Chondrocyte (in vitro differentiated cells): ENCODE results near the gene JAM3. TPM values are rescaled to one million over a fixed set of nuclear protein-coding genes. Genes with fewer than 3 reads are reported as not detected.

ENCODE experiments used
- DNase-seq: peaks from one replicate; pipeline ENCODE4 v3.0.0; 2021; ENCODE audit warnings: mixed read lengths, low spot score
- H3K27ac Mint-ChIP-seq: one replicate; pipeline ENCODE4 v1.8.0; 2021; ENCODE audit warnings: mild to moderate bottlenecking, moderate library complexity, mixed read lengths; ENCODE audit not compliant: unreplicated experiment
- H3K27me3 Mint-ChIP-seq: 2 replicates; pipeline ENCODE4 v1.8.0; 2021; ENCODE audit warnings: low read depth, mixed read lengths
- H3K36me3 Mint-ChIP-seq: 2 replicates; pipeline ENCODE4 v1.8.0; 2021; ENCODE audit warnings: low read depth, mixed read lengths
- H3K4me1 Mint-ChIP-seq: 2 replicates; pipeline ENCODE4 v1.8.0; 2021; ENCODE audit warnings: low read depth, mild to moderate bottlenecking, mixed read lengths
- H3K4me3 Mint-ChIP-seq: one replicate; pipeline ENCODE4 v1.8.0; 2021; ENCODE audit warnings: mild to moderate bottlenecking, moderate library complexity, mixed read lengths; ENCODE audit not compliant: unreplicated experiment
- H3K9me3 Mint-ChIP-seq: 2 replicates; pipeline ENCODE4 v1.8.0; 2021; ENCODE audit warnings: low read depth, mixed read lengths
- CTCF ChIP-seq: fragments of 200-600 bp; sonication (generic); IDR thresholded peaks from 2 replicates; pipeline ENCODE4 v1.5.0; 2021; ENCODE audit warnings: antibody characterized with exemption, mild to moderate bottlenecking, moderate library complexity
- total RNA-seq: library from RNA; stranded (reverse); gene quantifications from 3 replicates; pipeline ENCODE4 v1.2.1, GENCODE V29; 2021

The JAM3 gene
- total RNA-seq, 1 donor from 2014 or later = 105 TPM

- Mint-ChIP-seq H3K4me3 (no peak overlapping the region), H3K4me1 (peaks cover 60% of the 10 kb centered on the region), H3K9me3 (no peaks in the 10 kb centered on the region), H3K27ac (no peak overlapping the region), H3K27me3 (peaks cover under 1% of the 10 kb centered on the region), H3K36me3 (no peaks in the 10 kb centered on the region)
- peak; percentile 68 for DNase-seq
- TF ChIP-seq CTCF = no peak
Observed at GRCh38 chr11:134043821-134044420, 25.0 kb upstream of the JAM3 start.

- H3K36me3 Mint-ChIP-seq = no peaks in the 10 kb centered on the region
- no peak overlapping the region for H3K4me3 Mint-ChIP-seq
- no peak overlapping the region for H3K27ac Mint-ChIP-seq
- peaks cover 2% of the 10 kb centered on the region for H3K27me3 Mint-ChIP-seq
- DNase-seq = peak; percentile 46
- no peaks in the 10 kb centered on the region for H3K9me3 Mint-ChIP-seq
- no peak for TF ChIP-seq CTCF
- H3K4me1 Mint-ChIP-seq = peaks cover 52% of the 10 kb centered on the region
Observed at GRCh38 chr11:134044514-134045284, 24.2 kb upstream of the JAM3 start.

- Mint-ChIP-seq H3K9me3 (no peaks in the 10 kb centered on the region), H3K4me1 (peaks cover 48% of the 10 kb centered on the region), H3K36me3 (no peaks in the 10 kb centered on the region), H3K27me3 (peaks cover 2% of the 10 kb centered on the region), H3K27ac (no peak overlapping the region), H3K4me3 (no peak overlapping the region)
- TF ChIP-seq CTCF = peak; percentile 77
- peak; percentile 75 for DNase-seq
Observed at GRCh38 chr11:134045799-134046635, 22.9 kb upstream of the JAM3 start.

- DNase-seq = peak; percentile 59
- no peaks in the 10 kb centered on the region for H3K9me3 Mint-ChIP-seq
- peaks cover 2% of the 10 kb centered on the region for H3K27me3 Mint-ChIP-seq
- no peak for TF ChIP-seq CTCF
- H3K4me3 Mint-ChIP-seq = no peak overlapping the region
- peaks cover 41% of the 10 kb centered on the region for H3K4me1 Mint-ChIP-seq
- H3K36me3 Mint-ChIP-seq = no peaks in the 10 kb centered on the region
- peak overlapping the region; percentile 1 for H3K27ac Mint-ChIP-seq
Observed at GRCh38 chr11:134046681-134047449, 22.0 kb upstream of the JAM3 start.
